ENCODE results near the gene EFCAB12.

DNA sequence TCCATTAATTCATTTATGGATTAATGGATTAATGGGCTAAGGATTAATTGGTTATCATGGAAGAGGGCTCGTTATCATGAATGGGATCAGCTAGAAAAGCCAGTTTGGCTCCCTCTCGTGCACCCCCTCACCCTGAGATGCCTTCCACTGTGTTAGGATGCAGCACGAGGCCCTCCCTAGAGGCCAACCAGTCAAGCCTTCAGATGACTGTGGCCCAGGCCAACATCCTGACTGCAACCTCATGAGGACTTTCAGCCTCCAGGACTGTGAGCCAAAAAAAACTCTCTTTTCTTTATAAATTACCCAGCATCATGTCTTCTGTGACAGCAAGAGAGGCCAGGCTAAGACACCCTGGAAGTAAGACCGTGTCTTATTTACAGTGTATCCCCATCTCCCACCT lies 9.0 kb downstream of the EFCAB12 start:
- TF ChIP-seq, protein P1, sequence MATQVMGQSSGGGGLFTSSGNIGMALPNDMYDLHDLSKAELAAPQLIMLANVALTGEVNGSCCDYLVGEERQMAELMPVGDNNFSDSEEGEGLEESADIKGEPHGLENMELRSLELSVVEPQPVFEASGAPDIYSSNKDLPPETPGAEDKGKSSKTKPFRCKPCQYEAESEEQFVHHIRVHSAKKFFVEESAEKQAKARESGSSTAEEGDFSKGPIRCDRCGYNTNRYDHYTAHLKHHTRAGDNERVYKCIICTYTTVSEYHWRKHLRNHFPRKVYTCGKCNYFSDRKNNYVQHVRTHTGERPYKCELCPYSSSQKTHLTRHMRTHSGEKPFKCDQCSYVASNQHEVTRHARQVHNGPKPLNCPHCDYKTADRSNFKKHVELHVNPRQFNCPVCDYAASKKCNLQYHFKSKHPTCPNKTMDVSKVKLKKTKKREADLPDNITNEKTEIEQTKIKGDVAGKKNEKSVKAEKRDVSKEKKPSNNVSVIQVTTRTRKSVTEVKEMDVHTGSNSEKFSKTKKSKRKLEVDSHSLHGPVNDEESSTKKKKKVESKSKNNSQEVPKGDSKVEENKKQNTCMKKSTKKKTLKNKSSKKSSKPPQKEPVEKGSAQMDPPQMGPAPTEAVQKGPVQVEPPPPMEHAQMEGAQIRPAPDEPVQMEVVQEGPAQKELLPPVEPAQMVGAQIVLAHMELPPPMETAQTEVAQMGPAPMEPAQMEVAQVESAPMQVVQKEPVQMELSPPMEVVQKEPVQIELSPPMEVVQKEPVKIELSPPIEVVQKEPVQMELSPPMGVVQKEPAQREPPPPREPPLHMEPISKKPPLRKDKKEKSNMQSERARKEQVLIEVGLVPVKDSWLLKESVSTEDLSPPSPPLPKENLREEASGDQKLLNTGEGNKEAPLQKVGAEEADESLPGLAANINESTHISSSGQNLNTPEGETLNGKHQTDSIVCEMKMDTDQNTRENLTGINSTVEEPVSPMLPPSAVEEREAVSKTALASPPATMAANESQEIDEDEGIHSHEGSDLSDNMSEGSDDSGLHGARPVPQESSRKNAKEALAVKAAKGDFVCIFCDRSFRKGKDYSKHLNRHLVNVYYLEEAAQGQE (IDR thresholded peaks at IDR 0.05; ENCODE audit: insufficient read depth in 1 of 2, low read depth in 2 of 2, low read length in 2 of 2) = no peak
- TF ChIP-seq POLR2AphosphoS5 (IDR thresholded peaks at IDR 0.05; ENCODE audit: low read depth, low read length) (no peak), TAF1 (IDR thresholded peaks at IDR 0.05; ENCODE audit: borderline replicate concordance, insufficient read depth, low read length) (no peak), SIN3A (IDR thresholded peaks at IDR 0.05; ENCODE audit: borderline replicate concordance, insufficient read depth, low read length) (no peak)
